ENCODE results near the gene LRRC32. TPM values are rescaled to one million over a fixed set of nuclear protein-coding genes. Genes with fewer than 3 reads are reported as not detected.

LRRC32 gene
- polyA plus RNA-seq, 1 donor from 2014 or later: not detected

DNA sequence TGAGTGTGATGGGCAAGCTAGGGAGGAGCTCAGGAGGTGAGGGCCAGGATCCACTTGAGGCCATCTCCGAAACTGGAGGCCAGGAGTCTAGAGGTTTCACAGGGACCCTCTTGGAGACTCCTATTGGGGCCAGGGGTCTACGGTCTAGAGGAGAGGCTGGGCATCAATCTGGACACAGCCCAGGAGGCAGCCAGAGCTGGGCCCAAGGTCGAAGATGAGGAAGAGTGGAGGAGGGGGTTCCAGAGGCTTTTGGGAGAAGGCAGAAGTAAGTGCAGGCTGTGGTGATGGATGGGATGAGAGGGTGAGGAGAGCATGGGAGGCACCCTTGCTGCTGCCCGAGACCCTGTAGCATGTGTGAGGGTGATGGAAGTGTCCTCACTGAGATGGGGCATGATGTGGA lies 56.6 kb downstream of the LRRC32 start:
- Histone ChIP-seq H3K9me3 (ENCODE audit: low read length) (peaks cover 4% of the 10 kb centered on the region), H3K4me3 (ENCODE audit: low read length) (no peak overlapping the region), H3K4me2 (ENCODE audit: low read length) (no peak overlapping the region), H3K9me2 (ENCODE audit: insufficient read depth, low read length) (no peaks in the 10 kb centered on the region), H3K36me3 (ENCODE audit: insufficient read depth, low read length) (no peaks in the 10 kb centered on the region), H3K79me2 (replicated peaks; ENCODE audit: insufficient read depth, low read length) (no peaks in the 10 kb centered on the region), H3K27me3 (ENCODE audit: insufficient read depth, low read depth, low read length) (no peaks in the 10 kb centered on the region), H3K9ac (ENCODE audit: low read length) (no peak overlapping the region), H3K27ac (ENCODE audit: low read length) (no peak overlapping the region), H4K20me1 (ENCODE audit: insufficient read depth) (no peaks in the 10 kb centered on the region), H3F3A (ENCODE audit: insufficient read depth, low read length, poor library complexity, severe bottlenecking) (no peaks in the 10 kb centered on the region), H2AFZ (ENCODE audit: low read depth, low read length) (no peak overlapping the region)
- TF ChIP-seq TAF1 (IDR thresholded peaks at IDR 0.05; ENCODE audit: low read depth): no peak
- no peak for TF ChIP-seq EP300 (conservative IDR thresholded peaks at IDR 0.05; ENCODE audit: poor library complexity, severe bottlenecking)
- TF ChIP-seq POLR2AphosphoS5 (IDR thresholded peaks at IDR 0.05): no peak
- no peak for TF ChIP-seq SMC3 (conservative IDR thresholded peaks at IDR 0.05; ENCODE audit: poor library complexity)
- TF ChIP-seq EZH2 (IDR thresholded peaks at IDR 0.05; ENCODE audit: borderline replicate concordance, insufficient read depth, low read length, poor library complexity, severe bottlenecking): no peak
- no peak for TF ChIP-seq RAD21 (conservative IDR thresholded peaks at IDR 0.05)
- TF ChIP-seq MXI1 (conservative IDR thresholded peaks at IDR 0.05; ENCODE audit: poor library complexity, severe bottlenecking): no peak
- no peak for TF ChIP-seq CTCF (IDR thresholded peaks at IDR 0.05; ENCODE audit: poor library complexity, severe bottlenecking)
- no peak for TF ChIP-seq REST (IDR thresholded peaks at IDR 0.05; ENCODE audit: borderline replicate concordance)

DNA sequence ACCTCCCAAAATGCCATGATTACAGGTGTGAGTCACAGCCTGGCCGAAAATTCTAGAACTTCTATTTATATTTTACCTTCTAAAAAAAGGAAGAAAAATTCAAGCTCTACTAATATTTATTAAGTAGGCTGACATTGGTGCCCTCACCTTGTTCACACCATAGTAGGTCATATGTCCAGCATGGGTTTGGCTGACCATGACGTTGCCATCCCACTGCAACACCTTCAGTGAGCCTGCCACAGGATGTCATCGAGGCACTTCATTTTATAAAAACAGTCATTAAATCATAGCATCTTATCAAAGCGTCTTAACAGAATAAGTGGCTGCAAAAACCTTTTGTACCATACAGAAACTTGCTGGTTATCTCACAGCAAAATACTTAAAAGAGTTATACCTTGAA lies 58.3 kb downstream of the LRRC32 start:
- no peaks in the 10 kb centered on the region for H3K36me3 ChIP-seq (ENCODE audit: insufficient read depth, low read length)
- no peak overlapping the region for H3K9ac ChIP-seq (ENCODE audit: low read length)
- no peaks in the 10 kb centered on the region for H3K79me2 ChIP-seq (replicated peaks; ENCODE audit: insufficient read depth, low read length)
- no peak overlapping the region for H2AFZ ChIP-seq (ENCODE audit: low read depth, low read length)
- TF ChIP-seq MXI1 (conservative IDR thresholded peaks at IDR 0.05; ENCODE audit: poor library complexity, severe bottlenecking) (no peak), REST (IDR thresholded peaks at IDR 0.05; ENCODE audit: borderline replicate concordance) (no peak), TAF1 (IDR thresholded peaks at IDR 0.05; ENCODE audit: low read depth) (no peak), POLR2AphosphoS5 (IDR thresholded peaks at IDR 0.05) (no peak), SMC3 (conservative IDR thresholded peaks at IDR 0.05; ENCODE audit: poor library complexity) (no peak), EZH2 (IDR thresholded peaks at IDR 0.05; ENCODE audit: borderline replicate concordance, insufficient read depth, low read length, poor library complexity, severe bottlenecking) (no peak), CTCF (IDR thresholded peaks at IDR 0.05; ENCODE audit: poor library complexity, severe bottlenecking) (no peak), RAD21 (conservative IDR thresholded peaks at IDR 0.05) (no peak), EP300 (conservative IDR thresholded peaks at IDR 0.05; ENCODE audit: poor library complexity, severe bottlenecking) (no peak)
- H3K9me3 ChIP-seq (ENCODE audit: low read length): no peaks in the 10 kb centered on the region
- no peaks in the 10 kb centered on the region for H3F3A ChIP-seq (ENCODE audit: insufficient read depth, low read length, poor library complexity, severe bottlenecking)
- no peak overlapping the region for H3K4me2 ChIP-seq (ENCODE audit: low read length)
- no peaks in the 10 kb centered on the region for H3K9me2 ChIP-seq (ENCODE audit: insufficient read depth, low read length)
- no peaks in the 10 kb centered on the region for H4K20me1 ChIP-seq (ENCODE audit: insufficient read depth)
- H3K4me3 ChIP-seq (ENCODE audit: low read length): no peak overlapping the region
- no peaks in the 10 kb centered on the region for H3K27me3 ChIP-seq (ENCODE audit: insufficient read depth, low read depth, low read length)
- no peak overlapping the region for H3K27ac ChIP-seq (ENCODE audit: low read length)

Measured in neural cell (in vitro differentiated cells).